HG02938 (cell line): Measurements from ENCODE around the gene ZNF841.
"Not testable (repeated sequence)": the region's sequence is repeated elsewhere in the genome, so short reads cannot be mapped to it uniquely, and the experiment has no call there.

Source experiments
- ATAC-seq: cut with Tn5 transposase; IDR thresholded peaks from one replicate; pipeline ENCODE4 v1.9.1; 2021; ENCODE audit warnings: mild to moderate bottlenecking, moderate library complexity; ENCODE audit not compliant: unreplicated experiment

The ZNF841 gene

DNA sequence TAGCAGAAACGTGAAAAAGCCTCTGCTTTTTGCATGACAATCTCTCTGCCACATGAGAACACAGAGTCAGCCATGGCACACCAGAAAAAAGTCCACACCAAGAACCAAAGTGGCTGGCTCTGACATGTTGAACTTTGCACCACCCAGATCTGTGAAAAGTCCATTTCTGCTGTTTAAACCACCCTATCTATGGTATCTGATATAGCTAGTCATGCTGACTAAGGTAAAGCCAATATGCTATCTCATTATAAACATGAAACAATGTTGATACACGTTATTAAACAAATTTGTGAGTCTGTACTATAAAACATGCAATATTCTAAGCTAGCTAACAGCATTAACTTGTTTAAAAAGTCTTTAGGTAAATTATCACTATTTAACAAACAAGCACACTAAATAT lies 25.9 kb downstream of the ZNF841 start:
- no peak for ATAC-seq

DNA sequence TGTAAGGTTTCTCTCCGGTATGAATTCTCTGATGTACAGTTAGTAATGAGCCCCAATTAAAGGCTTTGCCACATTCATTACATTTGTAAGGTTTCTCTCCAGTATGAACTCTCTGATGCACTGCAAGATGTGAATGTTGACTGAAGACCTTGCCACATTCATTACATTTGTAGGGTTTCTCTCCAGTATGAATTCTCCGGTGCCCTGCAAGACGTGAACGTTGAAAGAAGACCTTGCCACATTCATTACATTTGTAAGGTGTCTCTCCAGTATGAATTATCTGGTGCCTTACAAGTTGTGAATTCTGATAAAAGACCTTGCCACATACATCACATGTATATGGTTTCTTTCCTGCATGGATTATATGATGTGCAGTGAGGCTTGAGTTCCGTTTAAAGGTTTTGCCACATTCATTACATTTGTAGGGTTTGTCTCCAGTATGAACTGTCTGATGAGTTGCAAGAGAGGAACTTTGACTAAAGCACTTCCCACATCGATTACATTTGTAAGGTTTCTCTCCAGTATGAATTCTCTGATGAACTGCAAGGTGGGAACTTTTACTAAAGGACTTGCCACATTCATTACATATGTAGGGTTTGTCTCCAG lies 29.2 kb downstream of the ZNF841 start:
- ATAC-seq, result no peak

- no peak for ATAC-seq
Measured at GRCh38 chr19:52065399-52065798, 30.2 kb downstream of the ZNF841 start.

DNA sequence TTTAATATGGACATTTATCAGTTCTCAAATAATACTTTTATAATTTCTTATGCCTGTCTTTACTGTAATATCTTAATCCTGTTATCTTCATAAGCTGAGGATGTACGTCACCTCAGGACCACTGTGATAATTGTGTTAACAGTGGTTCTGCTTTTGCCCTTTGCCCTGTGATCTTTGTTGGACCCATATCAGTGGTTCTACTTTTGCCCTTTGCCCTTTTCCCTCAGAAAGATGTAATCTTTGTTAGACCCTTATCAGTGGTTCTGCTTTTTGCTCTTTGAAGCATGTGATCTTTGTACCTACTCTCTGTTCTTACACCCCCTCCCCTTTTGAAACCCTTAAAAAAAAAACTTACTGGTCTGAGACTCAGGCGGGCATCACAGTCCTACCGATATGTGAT lies 39.1 kb downstream of the ZNF841 start:
- not testable (repeated sequence) for ATAC-seq

DNA sequence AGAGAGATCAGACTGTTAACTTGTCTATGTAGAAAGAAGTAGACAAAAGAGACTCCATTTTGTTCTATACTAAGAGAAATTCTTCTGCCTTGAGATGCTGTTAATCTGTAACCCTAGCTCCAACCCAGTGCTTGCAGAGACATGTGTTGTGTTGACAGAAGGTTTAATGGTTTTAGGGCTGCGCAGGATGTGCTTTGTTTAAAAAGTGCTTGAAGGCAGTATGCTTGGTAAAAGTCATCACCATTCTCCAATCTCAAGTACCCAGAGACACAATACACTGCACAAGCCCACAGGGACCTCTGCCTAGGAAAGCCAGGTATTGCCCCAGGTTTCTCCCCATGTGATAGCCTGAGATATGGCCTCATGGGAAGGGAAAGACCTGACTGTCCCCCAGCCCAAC lies 43.8 kb downstream of the ZNF841 start:
- not testable (repeated sequence) for ATAC-seq

GRCh38 chr19:52048555-52049501 lies 46.7 kb downstream of the ZNF841 start, which contains the start of gene ZNF432:
Gene ZNF432 (minus strand): TSS chr19:52048838. CDS start chr19:52046868, 1,970 bp downstream.
- ATAC-seq, result peak; percentile 81

GRCh38 chr19:52039169-52039568 lies 56.4 kb downstream of the ZNF841 start:
- ATAC-seq, result no peak

DNA sequence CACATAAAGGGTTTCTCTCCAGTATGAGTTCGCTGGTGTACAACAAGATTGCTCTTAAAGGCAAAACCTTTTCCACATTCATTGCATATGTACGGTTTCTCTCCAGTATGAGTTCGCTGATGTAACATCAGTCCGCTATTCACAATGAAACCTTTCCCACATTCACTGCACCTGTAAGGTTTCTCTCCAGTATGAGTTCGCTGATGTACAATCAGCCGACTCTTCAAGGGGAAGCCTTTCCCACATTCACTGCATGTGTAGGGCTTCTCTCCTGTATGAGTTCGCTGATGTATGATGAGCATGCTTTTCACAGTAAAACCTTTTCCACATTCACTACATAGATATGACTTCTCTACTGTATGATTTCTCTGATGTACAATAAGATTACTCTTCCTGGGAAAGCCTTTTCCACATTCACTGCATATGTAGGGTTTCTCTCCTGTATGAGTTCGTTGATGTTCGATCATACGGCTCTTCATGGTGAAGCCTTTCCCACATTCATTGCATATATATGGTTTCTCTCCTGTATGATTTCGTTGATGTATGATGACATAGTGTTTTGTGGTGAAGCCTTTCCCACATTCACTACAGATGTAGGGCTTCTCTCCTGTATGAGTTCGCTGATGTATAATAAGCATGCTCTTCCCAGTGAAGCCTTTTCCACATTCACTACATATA lies 61.4 kb downstream of the ZNF841 start:
- no peak for ATAC-seq

DNA sequence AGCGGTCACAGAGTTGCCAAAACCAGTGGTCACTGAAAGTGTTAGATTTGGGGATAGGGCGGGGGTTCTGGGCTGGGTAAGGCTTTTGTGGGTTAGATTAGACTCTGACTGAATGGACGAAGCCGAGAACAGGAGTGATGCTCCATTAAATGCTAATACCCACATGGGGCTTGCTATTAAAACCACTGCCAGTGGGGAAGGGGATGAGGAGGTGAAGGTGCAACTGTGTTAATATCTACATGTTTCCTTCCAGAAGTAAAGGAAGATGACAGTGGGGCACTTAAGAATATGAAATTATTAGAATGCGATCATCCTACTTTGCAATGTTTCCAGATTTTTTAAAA lies 66.8 kb downstream of the ZNF841 start:
- ATAC-seq, result peak; percentile 20

GRCh38 chr19:52028027-52028779 lies 67.4 kb downstream of the ZNF841 start, which contains the start of gene ZNF614:
Gene ZNF614 (minus strand): TSS chr19:52028379. CDS start chr19:52025745, 2,634 bp downstream.
- ATAC-seq, result peak; percentile 87

GRCh38 chr19:52026255-52026990 lies 69.1 kb downstream of the ZNF841 start:
- not testable (repeated sequence) for ATAC-seq

GRCh38 chr19:52024478-52024877 lies 71.1 kb downstream of the ZNF841 start:
- not testable (repeated sequence) for ATAC-seq

GRCh38 chr19:52022193-52022592 lies 73.4 kb downstream of the ZNF841 start:
- no peak for ATAC-seq

- no peak for ATAC-seq
Measured at GRCh38 chr19:52020506-52020905, 75.1 kb downstream of the ZNF841 start.
